CD4-positive, alpha-beta T cell treated with Interferon alpha-2 for 1 hour (primary cell): ENCODE data around the gene RNLS.

Experiments
- DNase-seq, 2 donors: peaks; one replicate each; pipeline ENCODE4 v3.0.0-alpha.2; 2020 to 2022

RNLS gene

GRCh38 chr10:88474884-88475844 is 108.0 kb downstream of the RNLS start:
- no peak for DNase-seq

DNA sequence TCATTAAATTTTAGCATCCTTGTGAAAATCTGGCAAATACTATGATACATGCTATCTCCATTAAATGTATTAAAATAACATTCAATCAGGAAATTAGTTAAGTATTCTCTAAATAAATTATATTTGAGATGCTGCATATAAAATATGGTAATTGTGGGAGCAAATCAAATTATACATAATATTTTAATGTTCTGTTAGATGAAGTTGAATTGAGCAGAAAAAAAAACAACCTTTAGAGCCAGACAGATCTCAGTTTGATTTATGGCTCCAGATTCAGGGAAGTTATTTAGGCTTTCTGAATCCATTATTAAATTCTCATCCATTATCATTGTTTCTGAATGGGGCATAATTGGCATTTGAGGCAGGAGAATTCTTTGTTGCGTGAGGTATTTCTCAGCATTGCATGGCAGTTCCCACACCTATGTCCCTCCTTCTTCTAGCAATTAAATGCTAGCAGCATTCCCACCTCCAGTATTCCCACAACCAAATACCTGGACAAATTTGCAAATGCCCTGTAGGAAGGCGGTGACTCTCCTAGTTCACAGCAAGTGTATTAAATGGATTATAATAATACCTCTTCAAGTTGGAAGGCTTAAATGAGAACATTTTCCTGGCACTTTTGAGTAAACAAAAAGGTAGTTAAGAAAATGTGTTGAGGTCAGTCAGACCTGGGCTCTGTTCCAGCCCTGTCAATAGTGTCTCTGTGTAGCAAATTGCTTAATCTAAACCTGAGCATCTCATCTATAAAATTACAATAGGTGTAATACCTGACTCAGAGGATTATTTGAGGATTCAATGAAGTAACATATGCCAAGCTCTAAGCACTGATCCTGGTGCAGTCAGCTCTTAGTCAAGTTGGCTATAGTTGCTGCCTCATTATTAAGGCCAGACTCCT is 108.9 kb downstream of the RNLS start:
- no peak for DNase-seq

DNA sequence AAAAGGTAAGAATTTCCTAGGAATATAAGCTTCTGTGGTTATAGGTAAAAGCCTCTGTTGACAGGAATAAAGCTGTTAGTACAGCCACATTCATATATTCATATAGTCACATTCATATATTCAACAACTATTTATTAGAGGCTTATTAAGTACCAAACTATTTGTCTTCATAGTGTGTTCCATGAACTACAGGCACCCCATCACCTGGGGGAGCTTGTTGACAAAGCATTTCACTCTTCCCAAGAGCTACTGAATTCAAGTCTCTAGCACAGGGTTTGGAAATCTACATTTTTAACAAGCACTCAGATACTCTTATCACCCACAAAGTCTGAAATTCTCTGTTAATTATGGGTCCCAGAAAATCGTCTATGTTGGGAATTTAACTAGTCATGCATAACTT is 110.6 kb downstream of the RNLS start:
- no peak for DNase-seq

GRCh38 chr10:88471899-88472298 is 111.2 kb downstream of the RNLS start:
- DNase-seq, result no peak

DNA sequence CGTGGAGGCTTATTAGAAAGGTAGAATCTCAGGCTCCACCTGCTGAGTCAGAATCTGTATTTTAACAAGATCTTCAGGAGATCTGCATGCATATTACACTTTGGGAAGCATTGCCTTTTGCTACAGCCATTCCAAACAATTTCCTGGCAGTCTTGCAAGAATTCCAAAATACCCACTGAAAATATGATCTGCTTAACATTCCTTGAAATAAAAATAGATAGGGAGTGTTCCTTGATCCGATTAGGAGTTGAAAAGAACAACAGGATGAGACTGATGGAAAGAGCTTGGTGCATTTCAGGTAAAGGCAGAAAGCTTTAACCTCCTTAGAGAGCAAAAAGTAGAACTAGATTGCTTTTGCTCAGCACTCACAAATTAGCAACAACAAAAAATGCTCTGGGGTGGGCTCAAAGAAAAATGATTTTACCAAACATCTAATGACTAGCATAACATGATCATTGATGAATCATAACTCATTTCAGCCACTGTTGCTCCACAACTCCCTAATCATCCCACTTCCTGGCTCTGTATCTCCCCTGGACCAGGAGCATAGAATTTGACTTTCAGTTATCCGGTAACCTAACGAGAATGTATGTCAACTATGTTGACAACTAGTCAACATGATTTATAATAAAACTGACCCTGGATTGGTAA is 115.2 kb downstream of the RNLS start:
- DNase-seq, result no peak

DNA sequence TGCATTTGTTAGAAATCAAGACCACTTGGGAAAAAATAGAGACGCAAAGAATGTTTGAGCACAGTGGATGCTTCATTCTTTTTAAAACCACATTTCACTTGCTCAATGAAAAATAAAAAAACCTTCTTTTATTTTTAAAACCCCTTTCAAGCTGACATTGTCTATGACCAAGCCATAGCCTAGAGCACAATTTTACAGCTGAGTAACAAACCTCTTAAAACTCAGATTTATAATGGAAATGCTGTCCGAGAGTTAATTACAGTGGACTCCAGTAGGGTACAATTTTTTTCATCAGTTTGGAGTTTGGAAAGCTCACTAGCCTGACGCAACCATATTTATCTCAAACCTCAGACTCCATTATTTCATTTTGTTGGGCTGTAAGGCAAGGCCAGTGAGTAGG is 116.3 kb downstream of the RNLS start:
- DNase-seq, result no peak

GRCh38 chr10:88465765-88466164 is 117.4 kb downstream of the RNLS start:
- DNase-seq, result no peak

- DNase-seq, result no peak
Measured at GRCh38 chr10:88463811-88464210, 119.3 kb downstream of the RNLS start.

DNA sequence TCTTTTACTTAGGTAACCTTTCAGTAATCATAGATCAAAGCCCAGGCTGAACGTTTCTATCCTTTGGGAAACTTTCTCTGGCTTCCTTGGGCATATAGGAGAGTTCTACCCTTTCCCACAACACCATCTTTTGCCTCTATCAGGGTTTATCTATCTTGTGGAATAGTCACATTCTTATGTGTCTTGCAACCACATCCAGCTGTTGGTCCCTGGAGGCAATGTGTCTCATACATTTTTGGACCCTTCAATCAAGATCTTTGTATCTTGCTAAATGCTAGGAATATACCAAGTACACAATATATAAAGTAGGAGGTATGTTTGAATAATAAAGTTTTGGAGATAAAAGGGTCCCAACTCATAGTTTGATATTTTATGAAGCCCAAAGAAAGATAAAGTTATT is 121.7 kb downstream of the RNLS start:
- no peak for DNase-seq

DNA sequence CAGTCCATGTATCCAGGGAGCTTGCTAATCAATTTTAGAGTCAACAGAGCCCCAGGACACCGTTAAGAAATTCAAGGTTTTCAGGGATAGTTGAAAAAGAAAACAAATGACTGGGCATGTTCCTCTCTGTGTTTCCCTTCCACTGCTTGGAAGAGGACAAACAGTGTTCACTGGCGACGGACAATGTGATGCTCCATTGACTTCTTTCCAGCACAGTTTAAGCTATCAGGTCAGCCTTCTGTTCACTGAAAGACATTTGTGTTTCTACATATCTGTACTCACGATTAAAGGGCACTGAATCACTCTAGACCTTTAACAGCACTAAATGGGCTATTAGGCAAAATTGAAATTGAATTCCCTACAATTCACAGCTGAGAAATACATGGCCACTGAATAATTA is 123.6 kb downstream of the RNLS start:
- no peak for DNase-seq

DNA sequence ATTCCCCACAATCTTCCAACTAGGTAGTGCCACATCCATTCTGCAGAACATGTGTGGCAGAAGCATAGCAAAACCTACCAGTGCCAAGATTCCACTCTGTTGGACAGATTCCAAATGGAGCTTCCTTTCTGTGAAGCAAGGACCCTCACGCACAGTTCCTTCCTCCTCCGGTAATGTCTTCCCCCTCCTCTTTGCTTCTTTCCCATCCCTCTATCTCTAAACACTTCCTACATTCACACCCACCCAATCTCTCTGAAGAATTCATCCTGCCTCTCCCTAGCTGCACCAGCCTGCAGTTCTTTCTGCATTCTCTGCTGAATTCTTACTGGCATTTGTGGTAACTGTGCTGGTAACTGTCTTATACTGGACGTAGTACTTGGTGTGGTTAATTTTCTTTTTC is 124.9 kb downstream of the RNLS start:
- no peak for DNase-seq

DNA sequence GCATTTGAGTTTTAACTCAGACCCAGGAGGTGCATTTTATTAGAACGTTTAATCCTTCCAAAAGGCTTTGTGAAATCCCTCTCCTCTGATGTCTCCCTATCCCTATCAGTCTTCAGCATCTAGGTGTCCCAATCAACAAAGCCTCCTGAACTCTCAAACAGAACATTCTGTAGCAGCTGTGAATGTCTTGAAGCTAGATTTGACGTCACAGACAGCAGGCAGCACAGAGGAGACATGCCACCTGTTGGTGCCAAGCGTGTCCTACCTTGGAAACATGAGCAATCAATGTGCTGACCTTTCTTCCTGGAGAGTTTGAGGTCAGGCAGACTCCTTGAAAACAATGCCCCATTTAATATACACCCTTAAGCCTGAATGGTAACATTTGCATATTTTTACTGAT is 125.5 kb downstream of the RNLS start:
- DNase-seq, result peak in 1 of 2 donors; percentile 10

GRCh38 chr10:88456730-88457129 is 126.4 kb downstream of the RNLS start:
- no peak for DNase-seq

DNA sequence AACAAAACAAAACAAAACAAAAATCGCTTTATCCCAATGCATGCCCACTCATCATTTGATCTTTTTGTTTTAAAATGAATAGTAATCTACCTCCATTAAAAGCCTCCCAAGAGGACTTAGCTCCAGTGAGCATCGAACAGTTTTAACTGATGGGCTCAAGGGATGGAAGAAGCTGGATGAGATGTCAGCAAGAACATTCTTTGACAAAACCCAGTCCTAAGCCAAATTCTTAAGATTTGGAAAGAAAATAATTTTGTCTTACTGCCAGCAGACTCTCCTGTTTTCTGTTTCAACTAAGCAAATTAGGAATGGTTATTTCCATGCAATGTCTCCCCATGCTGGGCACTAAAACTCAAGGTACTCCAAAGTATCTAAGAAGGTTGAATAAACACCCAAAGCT is 127.3 kb downstream of the RNLS start:
- DNase-seq, result no peak

DNA sequence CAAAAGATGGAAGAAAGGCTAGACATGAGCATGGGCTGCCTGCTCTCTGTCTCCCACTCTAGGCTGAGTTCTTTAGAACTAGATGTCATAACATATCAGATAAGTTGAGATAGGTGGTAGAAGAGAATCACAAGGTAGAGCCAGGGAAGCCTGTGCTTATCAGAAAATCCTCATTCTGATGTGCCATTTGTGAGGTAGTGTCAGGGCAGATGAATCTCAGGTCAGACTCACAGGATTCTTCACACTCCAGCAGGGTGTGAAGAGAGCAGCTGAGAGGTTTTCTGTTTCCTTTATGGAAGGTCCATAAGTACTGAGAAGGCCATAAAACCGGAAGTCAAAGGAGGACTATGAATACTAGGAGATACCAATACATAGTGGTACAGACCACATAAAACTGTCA is 132.9 kb downstream of the RNLS start:
- no peak for DNase-seq

DNA sequence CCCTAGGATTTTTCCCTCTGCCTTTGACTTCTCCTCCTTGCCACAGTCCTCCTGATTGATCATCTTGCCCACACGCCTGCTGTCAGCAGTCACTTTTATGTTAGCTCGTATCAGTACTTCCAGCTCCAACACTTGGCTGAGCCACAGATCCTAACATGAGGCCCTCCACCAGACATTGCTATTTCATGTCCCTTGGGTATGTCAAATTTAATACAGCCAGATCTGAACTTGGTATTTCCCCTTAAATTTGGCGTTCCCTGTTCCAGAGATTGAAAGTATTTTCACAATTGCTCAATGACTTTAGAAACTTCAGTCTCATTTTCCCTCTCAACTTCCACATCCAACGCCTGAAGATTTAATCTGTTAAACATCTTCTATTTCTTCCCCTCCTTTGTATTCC is 140.4 kb downstream of the RNLS start:
- no peak for DNase-seq

DNA sequence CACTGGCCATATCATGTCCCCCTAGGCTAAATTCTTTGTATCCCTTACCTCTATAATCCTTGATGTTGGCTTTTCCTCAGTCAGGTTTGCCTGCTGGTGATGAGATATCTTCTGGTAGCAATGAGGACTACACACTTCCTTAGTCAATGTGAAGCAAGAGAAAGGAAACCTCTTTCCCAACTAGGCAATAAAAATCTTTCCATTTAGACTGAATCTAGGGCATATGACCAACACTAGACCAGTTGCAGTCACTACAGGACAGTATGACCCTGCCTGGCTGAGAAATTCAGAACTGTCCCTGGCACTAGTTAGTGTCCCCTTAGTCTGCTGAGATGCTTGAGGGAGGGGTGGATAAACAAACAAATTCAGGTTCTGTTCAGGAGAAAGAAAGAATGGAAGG is 142.6 kb downstream of the RNLS start:
- no peak for DNase-seq

DNA sequence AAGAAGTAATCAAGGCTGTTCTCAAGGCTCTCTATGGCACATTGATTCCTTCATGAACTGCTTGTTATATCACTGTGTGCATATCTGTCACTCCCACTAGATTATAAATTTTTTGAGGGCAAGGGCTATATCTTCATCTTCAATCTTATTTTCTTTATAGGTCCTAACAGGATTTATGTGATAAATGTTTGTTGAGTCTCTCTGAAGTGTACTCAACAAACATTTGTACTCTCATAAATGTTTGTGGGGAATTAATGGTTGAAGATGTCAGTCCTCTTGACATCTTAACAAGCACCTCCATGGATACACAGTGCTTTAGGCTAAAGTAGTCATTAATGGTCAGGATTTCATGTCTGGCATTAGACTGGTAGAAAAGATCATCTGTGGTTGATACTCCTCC is 143.2 kb downstream of the RNLS start:
- no peak for DNase-seq

GRCh38 chr10:88437411-88437810 is 145.7 kb downstream of the RNLS start:
- DNase-seq, result no peak

DNA sequence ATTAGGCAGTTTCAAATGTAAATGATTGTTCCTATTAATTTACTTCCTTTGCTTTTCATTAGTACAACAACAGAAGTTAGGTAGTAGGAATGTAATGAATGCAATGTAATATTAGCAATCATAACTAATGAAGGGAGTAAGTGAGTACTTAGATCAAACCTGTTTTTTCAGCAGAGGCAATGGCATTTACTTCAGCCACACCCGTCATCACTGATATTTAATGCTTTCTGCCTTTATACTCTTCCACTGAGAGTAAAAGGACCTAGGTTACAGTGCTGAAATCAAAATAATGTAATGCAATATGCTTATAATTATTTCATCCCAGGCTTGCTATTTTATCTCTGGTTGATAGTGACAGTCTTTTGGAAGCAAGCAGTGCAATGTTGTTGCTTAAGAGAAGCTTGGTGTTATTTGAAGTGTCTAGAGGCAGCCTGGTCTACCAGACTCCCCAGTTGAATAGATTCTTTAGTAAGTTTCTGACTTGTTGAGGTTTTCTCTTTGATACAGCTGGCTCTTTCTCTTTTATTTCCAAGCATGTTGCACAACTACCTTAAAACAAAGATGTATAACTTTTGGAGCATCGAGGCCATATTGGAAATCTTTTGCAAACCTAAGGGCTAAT is 149.4 kb downstream of the RNLS start:
- no peak for DNase-seq

DNA sequence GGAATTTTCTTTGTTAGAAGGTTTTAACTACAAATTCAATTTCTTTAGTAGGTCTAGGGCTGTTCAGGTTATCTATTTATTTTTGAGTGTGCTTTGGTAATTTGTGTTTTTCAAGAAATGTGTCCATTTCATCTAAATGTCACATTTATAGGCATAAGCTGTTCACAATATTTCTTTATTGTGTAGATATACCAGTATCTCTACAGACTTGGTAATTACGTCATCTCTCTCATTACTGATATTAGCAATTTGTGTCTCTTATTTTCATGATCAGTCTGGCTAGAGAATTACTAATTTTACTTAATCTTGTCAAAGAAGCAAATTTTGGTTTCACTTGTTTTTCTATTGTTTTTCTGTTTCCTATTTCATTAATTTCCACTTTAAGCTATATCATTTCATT is 152.0 kb downstream of the RNLS start:
- no peak for DNase-seq

GRCh38 chr10:88428976-88429375 is 154.1 kb downstream of the RNLS start:
- DNase-seq, result no peak

DNA sequence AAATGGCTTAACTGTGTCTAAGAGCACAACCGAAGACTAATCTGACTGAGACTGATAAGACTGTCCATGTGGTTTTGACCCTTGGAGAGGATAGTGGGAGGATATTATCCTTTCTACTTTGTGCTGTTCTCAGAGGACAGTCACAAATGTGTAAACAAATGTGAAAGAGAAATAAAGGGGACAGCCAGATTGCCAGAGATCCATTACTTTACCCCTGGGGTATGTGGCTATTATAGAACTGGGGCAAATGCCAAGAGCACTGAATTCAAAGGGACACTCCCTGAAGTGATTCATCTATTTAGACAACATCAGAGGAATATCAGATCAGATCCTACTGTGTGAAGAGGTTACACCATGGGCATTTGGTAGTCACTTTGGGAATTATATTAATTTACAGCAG is 154.7 kb downstream of the RNLS start:
- DNase-seq, result no peak
